ENCODE measurements around the gene HOXD3.

Gene HOXD3

GRCh38 chr2:176156807-176157498 lies at the start of gene HOXD3:
HOXD3 (plus strand) TSS chr2:176157307; CDS start chr2:176169115, 11,808 bp downstream.
- H3K4me3 ChIP-seq (ENCODE audit: low read depth, low read length) = peak within 1 kb of the TSS; percentile 22
- no peak for DNase-seq (ENCODE audit: low read depth)

GRCh38 chr2:176107731-176108181 lies 49.4 kb upstream of the HOXD3 start:
- DNase-seq (ENCODE audit: low read depth) = no peak
- no peak overlapping the region for H3K4me3 ChIP-seq (ENCODE audit: low read depth, low read length)

- H3K4me3 ChIP-seq (ENCODE audit: low read depth, low read length) = no peak overlapping the region
Observed at GRCh38 chr2:176109192-176109901, 47.8 kb upstream of the HOXD3 start.

GRCh38 chr2:176109946-176110345 lies 47.2 kb upstream of the HOXD3 start:
- DNase-seq (ENCODE audit: low read depth) = no peak
- H3K4me3 ChIP-seq (ENCODE audit: low read depth, low read length) = no peak overlapping the region

More at GRCh38 chr2:176109192-176109901, 47.8 kb upstream of the HOXD3 start:
- no peak for DNase-seq (ENCODE audit: low read depth)

GRCh38 chr2:176110415-176111308 lies 46.4 kb upstream of the HOXD3 start:
- H3K4me3 ChIP-seq (ENCODE audit: low read depth, low read length) = no peak overlapping the region
- DNase-seq (ENCODE audit: low read depth) = no peak

- no peak for DNase-seq (ENCODE audit: low read depth)
- no peak overlapping the region for H3K4me3 ChIP-seq (ENCODE audit: low read depth, low read length)
Observed at GRCh38 chr2:176111309-176111663, 45.8 kb upstream of the HOXD3 start.

- DNase-seq (ENCODE audit: low read depth) = no peak
- no peak overlapping the region for H3K4me3 ChIP-seq (ENCODE audit: low read depth, low read length)
Observed at GRCh38 chr2:176111846-176112374, 45.2 kb upstream of the HOXD3 start.

- H3K4me3 ChIP-seq (ENCODE audit: low read depth, low read length) = no peak overlapping the region
- DNase-seq (ENCODE audit: low read depth) = no peak
Observed at GRCh38 chr2:176112375-176113302, 44.5 kb upstream of the HOXD3 start.

- H3K4me3 ChIP-seq (ENCODE audit: low read depth, low read length) = no peak overlapping the region
- no peak for DNase-seq (ENCODE audit: low read depth)
Observed at GRCh38 chr2:176114120-176114929, 42.8 kb upstream of the HOXD3 start.

- no peak for DNase-seq (ENCODE audit: low read depth)
Observed at GRCh38 chr2:176114930-176115625, 42.0 kb upstream of the HOXD3 start.

GRCh38 chr2:176115883-176116813 lies 41.0 kb upstream of the HOXD3 start, which contains the start of gene HOXD10:
HOXD10 (plus strand) TSS chr2:176116778; CDS start chr2:176116834, 56 bp downstream.
- DNase-seq (ENCODE audit: low read depth) = no peak
- H3K4me3 ChIP-seq (ENCODE audit: low read depth, low read length) = peak within 1 kb of the TSS; percentile 17

More at GRCh38 chr2:176114930-176115625, 42.0 kb upstream of the HOXD3 start:
- no peak overlapping the region for H3K4me3 ChIP-seq (ENCODE audit: low read depth, low read length)

GRCh38 chr2:176117162-176117822 lies 39.8 kb upstream of the HOXD3 start:
- no peak overlapping the region for H3K4me3 ChIP-seq (ENCODE audit: low read depth, low read length)
- DNase-seq (ENCODE audit: low read depth) = no peak

GRCh38 chr2:176117823-176118371 lies 39.2 kb upstream of the HOXD3 start:
- H3K4me3 ChIP-seq (ENCODE audit: low read depth, low read length) = no peak overlapping the region
- no peak for DNase-seq (ENCODE audit: low read depth)

GRCh38 chr2:176118601-176119339 lies 38.3 kb upstream of the HOXD3 start:
- DNase-seq (ENCODE audit: low read depth) = no peak
- no peak overlapping the region for H3K4me3 ChIP-seq (ENCODE audit: low read depth, low read length)
